ENCODE data around the gene GPR161.
A peak's percentile ranks its signal among the peaks of the same experiment; 100 is the strongest.

GPR161 gene

DNA sequence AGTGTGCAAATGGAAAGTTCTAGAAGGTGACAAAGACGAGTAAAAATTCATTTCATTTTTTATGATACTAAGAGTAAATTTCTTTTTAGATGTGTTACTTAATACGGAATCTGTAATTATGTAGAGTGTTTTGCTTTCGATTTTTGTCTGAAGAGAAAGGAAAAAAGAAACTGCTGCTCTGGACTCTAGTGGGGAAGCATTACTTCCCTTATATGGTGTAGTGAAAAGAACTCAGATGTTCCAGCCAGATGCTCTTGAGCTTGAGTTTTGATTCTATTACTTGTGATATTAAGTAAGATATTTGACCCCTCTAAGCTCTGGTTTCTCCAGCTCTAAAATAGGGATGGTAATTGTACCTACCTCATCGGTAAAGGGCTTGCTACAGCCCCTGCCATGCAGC, 12.2 kb upstream of the GPR161 start:
- TF ChIP-seq, protein P1, sequence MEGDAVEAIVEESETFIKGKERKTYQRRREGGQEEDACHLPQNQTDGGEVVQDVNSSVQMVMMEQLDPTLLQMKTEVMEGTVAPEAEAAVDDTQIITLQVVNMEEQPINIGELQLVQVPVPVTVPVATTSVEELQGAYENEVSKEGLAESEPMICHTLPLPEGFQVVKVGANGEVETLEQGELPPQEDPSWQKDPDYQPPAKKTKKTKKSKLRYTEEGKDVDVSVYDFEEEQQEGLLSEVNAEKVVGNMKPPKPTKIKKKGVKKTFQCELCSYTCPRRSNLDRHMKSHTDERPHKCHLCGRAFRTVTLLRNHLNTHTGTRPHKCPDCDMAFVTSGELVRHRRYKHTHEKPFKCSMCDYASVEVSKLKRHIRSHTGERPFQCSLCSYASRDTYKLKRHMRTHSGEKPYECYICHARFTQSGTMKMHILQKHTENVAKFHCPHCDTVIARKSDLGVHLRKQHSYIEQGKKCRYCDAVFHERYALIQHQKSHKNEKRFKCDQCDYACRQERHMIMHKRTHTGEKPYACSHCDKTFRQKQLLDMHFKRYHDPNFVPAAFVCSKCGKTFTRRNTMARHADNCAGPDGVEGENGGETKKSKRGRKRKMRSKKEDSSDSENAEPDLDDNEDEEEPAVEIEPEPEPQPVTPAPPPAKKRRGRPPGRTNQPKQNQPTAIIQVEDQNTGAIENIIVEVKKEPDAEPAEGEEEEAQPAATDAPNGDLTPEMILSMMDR (IDR thresholded peaks at IDR 0.05; ENCODE audit: low read depth, low read length), result no peak
- H3K4me3 ChIP-seq (ENCODE audit: low read depth, low read length), result no peak overlapping the region
- in situ Hi-C loops (cut with HindIII; ENCODE audit: low sequenced_read_pairs), result no loop called here
- no peak for DNase-seq (ENCODE audit: low read depth, low spot score)

DNA sequence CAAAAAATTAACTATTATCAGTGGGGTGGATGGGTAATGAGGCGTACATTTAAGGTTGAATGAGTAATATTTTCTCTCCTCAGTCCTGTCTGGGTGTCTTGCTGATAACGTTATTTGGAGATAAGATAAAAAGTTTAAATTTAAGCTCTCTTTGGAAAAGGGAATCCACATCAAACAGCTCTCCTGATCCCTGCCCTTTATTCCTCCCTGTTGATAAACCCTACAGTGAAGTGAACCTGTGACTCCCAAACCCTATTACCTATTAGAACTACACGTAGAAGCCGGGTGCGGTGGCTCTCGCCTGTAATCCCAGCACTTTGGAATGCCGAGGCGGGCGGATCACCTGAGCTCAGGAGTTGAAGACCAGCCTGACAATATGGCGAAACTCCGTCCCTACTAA, 9.9 kb upstream of the GPR161 start:
- DNase-seq (ENCODE audit: low read depth, low spot score), result no peak
- in situ Hi-C loops (cut with HindIII; ENCODE audit: low sequenced_read_pairs), result no loop called here
- no peak overlapping the region for H3K4me3 ChIP-seq (ENCODE audit: low read depth, low read length)
- TF ChIP-seq, protein P1 (IDR thresholded peaks at IDR 0.05; ENCODE audit: low read depth, low read length), result no peak

DNA sequence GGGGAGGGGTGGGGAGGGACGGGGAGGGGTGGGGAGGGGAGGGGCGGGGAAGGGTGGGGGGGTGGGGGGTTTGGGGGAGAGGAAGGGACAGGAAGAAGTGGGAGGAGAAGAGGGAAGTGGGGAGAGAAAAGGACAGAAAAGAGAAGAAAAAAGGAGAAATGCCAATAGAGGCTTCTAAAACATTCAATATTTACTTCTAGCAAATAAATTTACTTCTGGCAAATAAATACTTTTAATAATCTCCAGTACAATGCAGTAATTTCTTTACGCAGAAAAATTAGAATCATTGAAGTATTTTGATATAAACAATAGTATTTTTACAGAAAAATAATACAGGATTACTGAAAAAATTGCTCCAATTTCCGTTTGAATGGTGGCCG, 9.4 kb upstream of the GPR161 start:
- DNase-seq (ENCODE audit: low read depth, low spot score), result no peak
- TF ChIP-seq, protein P1 (IDR thresholded peaks at IDR 0.05; ENCODE audit: low read depth, low read length), result no peak
- in situ Hi-C loops (cut with HindIII; ENCODE audit: low sequenced_read_pairs), result no loop called here
- H3K4me3 ChIP-seq (ENCODE audit: low read depth, low read length), result no peak overlapping the region

DNA sequence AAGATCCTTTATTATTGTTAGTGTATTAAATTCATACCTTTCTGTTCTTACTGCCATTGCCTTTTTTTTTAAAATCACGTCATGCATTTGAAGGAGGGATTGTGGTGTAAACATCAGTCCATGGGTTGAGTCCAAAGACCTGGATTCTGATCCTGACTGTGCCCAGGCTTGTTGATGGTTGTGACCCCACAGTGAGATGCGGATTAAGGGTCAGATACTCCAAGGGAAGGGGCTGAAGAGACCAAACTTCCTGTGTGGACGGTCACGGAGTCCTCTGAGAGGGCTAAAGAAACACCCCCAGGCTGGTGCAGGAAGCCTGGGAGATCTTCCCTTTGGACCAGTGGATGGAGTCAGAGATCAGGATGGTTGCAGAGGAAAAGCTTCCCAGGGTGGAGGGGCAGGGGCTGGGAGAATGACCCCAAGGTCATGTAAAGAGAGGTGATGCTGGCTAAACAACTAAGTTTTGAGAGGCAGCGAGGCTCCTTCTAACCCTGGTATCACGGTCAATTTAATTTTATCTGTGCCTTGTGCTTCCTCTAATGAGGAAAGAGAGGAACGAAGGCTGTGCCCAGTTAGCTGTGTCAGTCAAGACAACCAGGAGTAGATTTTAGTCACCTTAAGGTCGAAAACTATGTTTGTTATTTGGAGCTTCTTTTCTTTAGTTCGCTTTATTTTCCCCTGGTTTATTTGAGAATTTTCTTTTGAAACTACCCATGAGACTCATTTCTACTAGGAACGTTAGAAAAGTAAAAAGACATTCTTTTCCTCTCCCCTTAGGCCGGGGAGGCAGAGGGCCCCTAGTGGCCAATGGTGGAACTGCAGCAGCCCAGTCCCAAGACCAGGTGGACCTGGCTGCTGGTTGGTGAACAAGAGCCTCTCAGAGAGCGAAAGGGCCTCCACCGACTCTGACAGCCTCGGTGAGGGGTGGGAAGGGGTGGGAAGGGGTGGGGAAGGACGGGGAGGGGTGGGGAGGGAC, 8.7 kb upstream of the GPR161 start:
- DNase-seq (ENCODE audit: low read depth, low spot score), result peak; percentile 89
- in situ Hi-C loops (cut with HindIII; ENCODE audit: low sequenced_read_pairs), result no loop called here

DNA sequence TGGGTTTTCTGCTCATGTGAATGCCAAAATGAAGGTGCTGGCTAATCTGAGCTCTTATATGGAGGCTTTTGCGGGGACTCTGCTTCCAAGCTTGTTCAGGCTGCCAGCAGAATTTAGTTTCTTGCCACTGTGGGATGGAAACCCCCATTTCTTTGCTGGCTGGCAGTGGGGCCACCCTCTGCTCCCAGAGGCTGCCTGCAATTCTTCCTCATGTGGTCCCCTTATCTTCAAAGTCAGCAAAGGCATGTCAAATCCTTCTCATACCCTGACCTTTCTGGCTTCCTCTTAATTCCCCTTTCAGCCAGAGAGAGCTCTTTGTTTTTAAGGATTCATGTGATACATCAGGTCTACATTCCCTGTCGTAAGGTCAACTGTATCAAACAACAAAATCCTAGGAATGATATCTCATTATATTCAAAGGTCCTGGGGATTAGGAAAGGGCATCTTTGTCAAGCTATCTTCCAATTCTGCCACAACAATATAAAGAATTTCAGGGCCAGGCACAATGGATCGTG, 5.2 kb upstream of the GPR161 start:
- TF ChIP-seq, protein P1 (IDR thresholded peaks at IDR 0.05; ENCODE audit: low read depth, low read length), result no peak
- no peak for DNase-seq (ENCODE audit: low read depth, low spot score)
- in situ Hi-C loops (cut with HindIII; ENCODE audit: low sequenced_read_pairs), result no loop called here
- H3K4me3 ChIP-seq (ENCODE audit: low read depth, low read length), result no peak overlapping the region

More for the DNA sequence above, 8.7 kb upstream of the GPR161 start:
- TF ChIP-seq, protein P1 (IDR thresholded peaks at IDR 0.05; ENCODE audit: low read depth, low read length), result peak; percentile 100
- H3K4me3 ChIP-seq (ENCODE audit: low read depth, low read length), result no peak overlapping the region

DNA sequence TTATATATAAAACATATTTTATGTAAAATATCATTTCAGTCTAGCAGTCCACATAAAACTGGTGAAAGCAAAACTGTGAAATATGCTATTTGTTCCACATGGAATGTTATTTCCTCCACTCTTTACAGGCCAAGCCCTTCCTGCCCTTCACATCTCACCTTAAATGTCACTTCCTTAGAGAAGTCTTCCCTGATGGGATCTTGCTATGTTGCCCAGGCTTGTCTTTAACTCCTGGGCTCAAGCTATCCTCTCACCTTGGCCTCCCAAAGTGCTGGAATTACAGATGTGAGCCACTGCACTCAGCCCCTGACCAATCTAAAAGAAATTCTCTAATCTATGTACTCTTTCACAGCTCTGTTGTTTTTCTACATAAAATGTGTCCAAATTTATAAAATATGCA, 2.3 kb upstream of the GPR161 start:
- in situ Hi-C loops (cut with HindIII; ENCODE audit: low sequenced_read_pairs), result no loop called here
- TF ChIP-seq, protein P1 (IDR thresholded peaks at IDR 0.05; ENCODE audit: low read depth, low read length), result no peak
- no peak overlapping the region for H3K4me3 ChIP-seq (ENCODE audit: low read depth, low read length)
- no peak for DNase-seq (ENCODE audit: low read depth, low spot score)

Measured in astrocyte of the spinal cord (primary cell).